HK-2 (cell line): ENCODE measurements around the gene TNS2.
"Not testable (repeated sequence)": the region's sequence is repeated elsewhere in the genome, so short reads cannot be mapped to it uniquely, and the experiment has no call there.

ENCODE experiments used
- DNase-seq: peaks from one replicate; pipeline ENCODE4 v3.0.0-alpha.2; 2018; ENCODE audit not compliant: unreplicated experiment

TNS2 gene

GRCh38 chr12:53107122-53107521 is 57.3 kb downstream of the TNS2 start:
- DNase-seq, result no peak

GRCh38 chr12:53112431-53112830 is 62.6 kb downstream of the TNS2 start:
- not testable (repeated sequence) for DNase-seq

GRCh38 chr12:53113136-53113705 is 63.4 kb downstream of the TNS2 start:
- no peak for DNase-seq

GRCh38 chr12:53113951-53114350 is 64.1 kb downstream of the TNS2 start:
- DNase-seq, result no peak
